Breast epithelium (tissue), 3 donors: Measurements from ENCODE around the gene ALB.

ENCODE experiments used
- POLR2A ChIP-seq: fragments of 450-650 bp; IDR thresholded peaks from one replicate; pipeline ENCODE4 v1.6.1; 2016; ENCODE audit warnings: antibody characterized with exemption, mild to moderate bottlenecking, moderate library complexity
- POLR2AphosphoS5 ChIP-seq, 3 donors: sonication (generic); formaldehyde crosslinking; IDR thresholded peaks; one replicate each; pipeline ENCODE4 v1.6.1; 2017; ENCODE audit warnings: antibody characterized with exemption in 3 of 3
- TF ChIP-seq, protein P1 (sequence below), 3 donors: fragments of 450-650 bp; IDR thresholded peaks; one replicate each; pipeline ENCODE4 v1.5.1; 2016 to 2017; ENCODE audit warnings: antibody characterized with exemption in 3 of 3, mild to moderate bottlenecking in 3 of 3, moderate library complexity in 3 of 3

DNA sequence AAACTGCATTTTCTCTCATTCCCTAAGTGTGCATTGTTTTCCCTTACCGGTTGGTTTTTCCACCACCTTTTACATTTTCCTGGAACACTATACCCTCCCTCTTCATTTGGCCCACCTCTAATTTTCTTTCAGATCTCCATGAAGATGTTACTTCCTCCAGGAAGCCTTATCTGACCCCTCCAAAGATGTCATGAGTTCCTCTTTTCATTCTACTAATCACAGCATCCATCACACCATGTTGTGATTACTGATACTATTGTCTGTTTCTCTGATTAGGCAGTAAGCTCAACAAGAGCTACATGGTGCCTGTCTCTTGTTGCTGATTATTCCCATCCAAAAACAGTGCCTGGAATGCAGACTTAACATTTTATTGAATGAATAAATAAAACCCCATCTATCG is 29.1 kb downstream of the ALB start:
- no peak for TF ChIP-seq POLR2AphosphoS5 (IDR thresholded peaks at IDR 0.05)
- TF ChIP-seq, protein P1, sequence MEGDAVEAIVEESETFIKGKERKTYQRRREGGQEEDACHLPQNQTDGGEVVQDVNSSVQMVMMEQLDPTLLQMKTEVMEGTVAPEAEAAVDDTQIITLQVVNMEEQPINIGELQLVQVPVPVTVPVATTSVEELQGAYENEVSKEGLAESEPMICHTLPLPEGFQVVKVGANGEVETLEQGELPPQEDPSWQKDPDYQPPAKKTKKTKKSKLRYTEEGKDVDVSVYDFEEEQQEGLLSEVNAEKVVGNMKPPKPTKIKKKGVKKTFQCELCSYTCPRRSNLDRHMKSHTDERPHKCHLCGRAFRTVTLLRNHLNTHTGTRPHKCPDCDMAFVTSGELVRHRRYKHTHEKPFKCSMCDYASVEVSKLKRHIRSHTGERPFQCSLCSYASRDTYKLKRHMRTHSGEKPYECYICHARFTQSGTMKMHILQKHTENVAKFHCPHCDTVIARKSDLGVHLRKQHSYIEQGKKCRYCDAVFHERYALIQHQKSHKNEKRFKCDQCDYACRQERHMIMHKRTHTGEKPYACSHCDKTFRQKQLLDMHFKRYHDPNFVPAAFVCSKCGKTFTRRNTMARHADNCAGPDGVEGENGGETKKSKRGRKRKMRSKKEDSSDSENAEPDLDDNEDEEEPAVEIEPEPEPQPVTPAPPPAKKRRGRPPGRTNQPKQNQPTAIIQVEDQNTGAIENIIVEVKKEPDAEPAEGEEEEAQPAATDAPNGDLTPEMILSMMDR (IDR thresholded peaks at IDR 0.05) = no peak
- no peak for TF ChIP-seq POLR2A
